Motor neuron (in vitro differentiated cells): ENCODE measurements around the gene PSEN2. TPM values are rescaled to one million over a fixed set of nuclear protein-coding genes. Genes with fewer than 3 reads are reported as not detected.
"Not testable (repeated sequence)": the region's sequence is repeated elsewhere in the genome, so short reads cannot be mapped to it uniquely, and the experiment has no call there.

ENCODE experiments used
- ATAC-seq, 8 experiments: fragments of 200-7000 bp; cut with Tn5 transposase; replicated peaks in 6 of 8; 2 replicates each; pipeline ENCODE4 v1.8.0; 2021; ENCODE audit warnings: mild to moderate bottlenecking in 8 of 8, moderate library complexity in 8 of 8
- H3K27ac ChIP-seq, 2 donors: fragments of 250-450 bp; sonication (Bioruptor Pico); 2 replicates each; pipeline ENCODE4 v1.9.0; 2021; ENCODE audit warnings: antibody characterized with exemption in 2 of 2, mild to moderate bottlenecking in 2 of 2, moderate library complexity in 1 of 2
- H3K4me1 ChIP-seq, 2 donors: fragments of 250-450 bp; sonication (Bioruptor Pico); replicated peaks in 1 of 2; 2 replicates each; pipeline ENCODE4 v1.6.1; 2021; ENCODE audit warnings: antibody characterized with exemption in 2 of 2, mild to moderate bottlenecking in 2 of 2, moderate library complexity in 1 of 2
- H3K4me3 ChIP-seq, 5 donors: fragments of 250-450 bp; sonication (Bioruptor Pico); 2 replicates each; pipeline ENCODE4 v1.9.0; 2021; ENCODE audit warnings: antibody characterized with exemption in 5 of 5, mild to moderate bottlenecking in 5 of 5, moderate library complexity in 4 of 5
- WGBS, 10 experiments: fragments of 450-650 bp; shearing (Covaris generic); methylation state at CpG; one replicate each; pipeline ENCODE4 v1.0.0; 2022; 5-methylcytosine and 5-hydroxymethylcytosine counted together
- in situ Hi-C, 9 experiments: fragments of 400-800 bp; cut with MboI; loops; one replicate each; pipeline ENCODE4 v1.15.0; 2021; ENCODE audit warnings: low sequenced_read_pairs in 9 of 9, low pct_unique_long_range_greater_than_20kb in 2 of 9; ENCODE audit not compliant: unreplicated experiment in 9 of 9
- total RNA-seq, 8 experiments: library from RNA; unstranded; fragments of 300-600 nt; gene quantifications; 2 replicates each; pipeline versions ENCODE4 v1.2.3 to v1.2.4, GENCODE V29; 2022

The PSEN2 gene
- total RNA-seq, 8 experiments from 2014 or later, result 2.3 to 27.6 (median 20.3) TPM

- Histone ChIP-seq H3K27ac (no peak overlapping the region), H3K4me1 (no peaks in the 10 kb centered on the region), H3K4me3 (no peak overlapping the region)
- 0 to 100% (median 73%) methylated on average over 1 to 3 of the region's 3 CpGs for WGBS, 10 experiments
- no peak for ATAC-seq
- in situ Hi-C loops, result no loop called here
Observed at GRCh38 chr1:226915672-226915995, 45.2 kb downstream of the PSEN2 start.

GRCh38 chr1:226916497-226916896, 46.1 kb downstream of the PSEN2 start:
- in situ Hi-C loops, result no loop called here
- H3K27ac ChIP-seq, result no peak overlapping the region
- no peak overlapping the region for H3K4me3 ChIP-seq
- 43 to 100% (median 71%) methylated on average over 1 to 2 of the region's 2 CpGs for WGBS, 10 experiments
- ATAC-seq, result no peak
- no peaks in the 10 kb centered on the region for H3K4me1 ChIP-seq

- Histone ChIP-seq H3K27ac (no peak overlapping the region), H3K4me1 (no peaks in the 10 kb centered on the region), H3K4me3 (no peak overlapping the region)
- no peak for ATAC-seq
- WGBS, 10 experiments, result 63 to 100% (median 90%) methylated on average over 1 to 5 of the region's 5 CpGs; no CpG with 5 or more reads in 2 of the 10 experiments
- in situ Hi-C loops, result no loop called here
Observed at GRCh38 chr1:226919587-226919986, 49.2 kb downstream of the PSEN2 start.

GRCh38 chr1:226919995-226920394, 49.6 kb downstream of the PSEN2 start:
- ATAC-seq, result no peak
- Histone ChIP-seq H3K27ac (no peak overlapping the region), H3K4me1 (no peaks in the 10 kb centered on the region), H3K4me3 (no peak overlapping the region)
- WGBS, 10 experiments, result 33 to 100% (median 84%) methylated on average over 1 of the region's 1 CpG; no CpG with 5 or more reads in 6 of the 10 experiments
- in situ Hi-C loops, result no loop called here

- WGBS, 10 experiments, result 0 to 100% (median 56%) methylated on average over 1 to 2 of the region's 2 CpGs; no CpG with 5 or more reads in 3 of the 10 experiments
- no peak for ATAC-seq
- in situ Hi-C loops, result no loop called here
- Histone ChIP-seq H3K4me1 (no peaks in the 10 kb centered on the region), H3K27ac (no peak overlapping the region), H3K4me3 (no peak overlapping the region)
Observed at GRCh38 chr1:226920446-226920894, 50.1 kb downstream of the PSEN2 start.

GRCh38 chr1:226921504-226921903, 51.1 kb downstream of the PSEN2 start:
- Histone ChIP-seq H3K27ac (no peak overlapping the region), H3K4me1 (no peaks in the 10 kb centered on the region), H3K4me3 (no peak overlapping the region)
- in situ Hi-C loops, result no loop called here
- ATAC-seq, result no peak
- WGBS, 10 experiments, result 43 to 100% (median 82%) methylated on average over 1 to 5 of the region's 5 CpGs; no CpG with 5 or more reads in 4 of the 10 experiments

GRCh38 chr1:226929260-226930111, 59.1 kb downstream of the PSEN2 start:
- in situ Hi-C loops, result loop anchor here in 1 of 9 experiments (25.0 kb wide), 1 partner anchor 292 kb away; no protein-coding TSS in a partner anchor
- no CpG with 5 or more reads among the region's 5 CpGs for WGBS, 10 experiments
- H3K4me1 ChIP-seq, ATAC-seq, H3K27ac ChIP-seq, H3K4me3 ChIP-seq: not testable (repeated sequence)

GRCh38 chr1:226934483-226935237, 64.2 kb downstream of the PSEN2 start:
- H3K27ac ChIP-seq, result no peak overlapping the region
- 18 to 96% (median 66%) methylated on average over 3 of the region's 3 CpGs for WGBS, 10 experiments
- no peak overlapping the region for H3K4me3 ChIP-seq
- no peak for ATAC-seq
- in situ Hi-C loops, result loop anchor here in 1 of 9 experiments (25.0 kb wide), 1 partner anchor 297 kb away; no protein-coding TSS in a partner anchor
- H3K4me1 ChIP-seq, result peaks cover 7 to 9% of the 10 kb centered on the region in 2 donors

GRCh38 chr1:226937940-226938725, 67.7 kb downstream of the PSEN2 start:
- WGBS, 10 experiments, result 84 to 100% (median 96%) methylated on average over 1 to 10 of the region's 10 CpGs; no CpG with 5 or more reads in 1 of the 10 experiments
- Histone ChIP-seq H3K4me1 (peaks cover 13 to 29% of the 10 kb centered on the region in 2 donors), H3K27ac (peak overlapping the region in 1 of 2 donors; percentile 98), H3K4me3 (no peak overlapping the region)
- ATAC-seq, result no peak
- in situ Hi-C loops, result loop anchor here in 1 of 9 experiments (25.0 kb wide), 1 partner anchor 301 kb away; no protein-coding TSS in a partner anchor

GRCh38 chr1:226938903-226939437, 68.6 kb downstream of the PSEN2 start:
- ATAC-seq, result no peak
- WGBS, 10 experiments, result 0 to 100% (median 20%) methylated on average over 1 to 12 of the region's 12 CpGs
- H3K4me3 ChIP-seq, result peak overlapping the region; percentile 35 to 65 (median 45)
- in situ Hi-C loops, result loop anchor here in 1 of 9 experiments (25.0 kb wide), 1 partner anchor 302 kb away; no protein-coding TSS in a partner anchor
- peak overlapping the region; percentile 92 to 98 for H3K27ac ChIP-seq
- peaks cover 13 to 30% of the 10 kb centered on the region in 2 donors for H3K4me1 ChIP-seq

GRCh38 chr1:226939438-226940028, 69.1 kb downstream of the PSEN2 start:
- peaks cover 13 to 34% of the 10 kb centered on the region in 2 donors for H3K4me1 ChIP-seq
- ATAC-seq, result peak in 6 of 8 experiments; percentile 5 to 53 (median 18)
- peak overlapping the region; percentile 35 to 65 (median 45) for H3K4me3 ChIP-seq
- WGBS, 10 experiments, result 0 to 2% (median 1%) methylated on average over 1 to 31 of the region's 51 CpGs; no CpG with 5 or more reads in 1 of the 10 experiments
- H3K27ac ChIP-seq, result peak overlapping the region; percentile 92 to 98
- in situ Hi-C loops, result loop anchor here in 1 of 9 experiments (25.0 kb wide), 1 partner anchor 302 kb away; no protein-coding TSS in a partner anchor
